ENCODE results near the gene CELSR1.

CELSR1 gene

GRCh38 chr22:46500201-46500600 lies 37.2 kb downstream of the CELSR1 start:
- H3K4me3 ChIP-seq (ENCODE audit: low read depth, low read length) = no peak overlapping the region
- TF ChIP-seq CTCF (conservative IDR thresholded peaks at IDR 0.05; ENCODE audit: low read depth, low read length) = no peak
- no peak for DNase-seq (ENCODE audit: low read depth)

GRCh38 chr22:46499805-46500189 lies 37.6 kb downstream of the CELSR1 start:
- no peak for TF ChIP-seq CTCF (conservative IDR thresholded peaks at IDR 0.05; ENCODE audit: low read depth, low read length)
- no peak overlapping the region for H3K4me3 ChIP-seq (ENCODE audit: low read depth, low read length)
- no peak for DNase-seq (ENCODE audit: low read depth)

- no peak for TF ChIP-seq CTCF (conservative IDR thresholded peaks at IDR 0.05; ENCODE audit: low read depth, low read length)
- DNase-seq (ENCODE audit: low read depth) = no peak
- no peak overlapping the region for H3K4me3 ChIP-seq (ENCODE audit: low read depth, low read length)
Observed at GRCh38 chr22:46491946-46492345, 45.5 kb downstream of the CELSR1 start.

- no peak overlapping the region for H3K4me3 ChIP-seq (ENCODE audit: low read depth, low read length)
- no peak for DNase-seq (ENCODE audit: low read depth)
- TF ChIP-seq CTCF (conservative IDR thresholded peaks at IDR 0.05; ENCODE audit: low read depth, low read length) = no peak
Observed at GRCh38 chr22:46490538-46490937, 46.9 kb downstream of the CELSR1 start.

GRCh38 chr22:46486996-46487717 lies 50.3 kb downstream of the CELSR1 start:
- DNase-seq (ENCODE audit: low read depth) = no peak
- TF ChIP-seq CTCF (conservative IDR thresholded peaks at IDR 0.05; ENCODE audit: low read depth, low read length) = no peak
- no peak overlapping the region for H3K4me3 ChIP-seq (ENCODE audit: low read depth, low read length)

GRCh38 chr22:46484861-46485595 lies 52.4 kb downstream of the CELSR1 start:
- TF ChIP-seq CTCF (conservative IDR thresholded peaks at IDR 0.05; ENCODE audit: low read depth, low read length) = no peak
- DNase-seq (ENCODE audit: low read depth) = peak; percentile 26

More at GRCh38 chr22:46484861-46485595, 52.4 kb downstream of the CELSR1 start:
- no peak overlapping the region for H3K4me3 ChIP-seq (ENCODE audit: low read depth, low read length)

Data from choroid plexus epithelial cell (primary cell).